Measurements from ENCODE around the gene TCF7L1.

The TCF7L1 gene

GRCh38 chr2:85230679-85231467 lies 97.7 kb downstream of the TCF7L1 start:
- DNase-seq (ENCODE audit: low read depth), result no peak

DNA sequence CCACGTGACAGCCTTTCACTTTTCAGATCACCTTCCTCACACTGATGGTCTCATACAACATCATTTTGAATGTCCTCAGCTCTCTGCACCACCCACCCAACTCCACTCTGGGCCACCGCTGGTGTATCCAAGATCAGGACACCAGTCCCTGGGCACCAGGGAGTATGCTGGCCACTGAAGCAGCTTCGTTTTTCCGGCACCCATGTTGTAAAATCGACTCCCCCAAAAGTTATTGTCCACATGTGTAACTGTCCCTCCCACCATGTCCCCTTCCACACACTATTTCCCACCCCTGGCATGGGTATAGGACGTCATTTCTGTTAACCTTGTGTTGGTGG lies 98.2 kb downstream of the TCF7L1 start:
- no peak for DNase-seq (ENCODE audit: low read depth)

GRCh38 chr2:85231952-85232351 lies 98.8 kb downstream of the TCF7L1 start:
- no peak for DNase-seq (ENCODE audit: low read depth)

- DNase-seq (ENCODE audit: low read depth), result no peak
Measured at GRCh38 chr2:85234868-85235267, 101.7 kb downstream of the TCF7L1 start.

DNA sequence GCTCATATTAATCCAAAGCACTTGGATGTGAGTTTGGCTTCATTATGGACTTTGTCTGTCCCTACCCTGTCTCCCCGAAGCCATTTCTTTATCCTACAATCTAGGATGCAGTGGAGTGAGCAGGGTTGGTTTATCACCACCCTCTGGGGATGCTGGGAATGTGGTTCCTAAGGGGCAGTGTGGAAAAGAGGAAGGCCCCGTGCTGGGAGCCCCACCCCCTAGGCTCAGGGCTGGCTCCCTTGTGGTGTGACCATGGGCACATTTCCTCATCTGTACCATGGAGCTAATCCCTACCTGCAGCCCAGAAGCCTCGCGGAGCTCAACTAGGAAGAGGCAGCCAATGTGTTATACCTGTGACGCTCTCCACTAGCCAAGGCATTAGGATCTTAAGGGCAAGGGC lies 102.1 kb downstream of the TCF7L1 start:
- no peak for DNase-seq (ENCODE audit: low read depth)

DNA sequence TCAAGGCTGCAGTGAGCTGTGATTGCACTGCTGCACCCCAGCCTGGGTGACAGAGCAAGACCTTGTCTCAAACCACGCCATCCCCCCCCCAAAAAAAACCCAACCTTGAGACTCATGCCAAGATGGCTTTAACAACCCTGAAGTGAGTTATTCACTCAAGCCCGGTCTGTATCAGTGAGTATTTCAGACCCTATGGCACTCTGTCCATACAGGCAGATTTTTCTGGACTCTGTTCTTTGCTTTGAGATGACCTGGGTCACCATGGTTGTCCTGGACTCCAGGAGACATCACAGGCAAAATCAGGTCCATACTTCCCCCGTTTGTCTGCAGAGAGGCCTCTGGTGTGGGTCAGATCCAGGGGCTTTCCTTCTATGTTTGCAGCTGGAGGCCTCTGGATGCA lies 102.9 kb downstream of the TCF7L1 start:
- no peak for DNase-seq (ENCODE audit: low read depth)

DNA sequence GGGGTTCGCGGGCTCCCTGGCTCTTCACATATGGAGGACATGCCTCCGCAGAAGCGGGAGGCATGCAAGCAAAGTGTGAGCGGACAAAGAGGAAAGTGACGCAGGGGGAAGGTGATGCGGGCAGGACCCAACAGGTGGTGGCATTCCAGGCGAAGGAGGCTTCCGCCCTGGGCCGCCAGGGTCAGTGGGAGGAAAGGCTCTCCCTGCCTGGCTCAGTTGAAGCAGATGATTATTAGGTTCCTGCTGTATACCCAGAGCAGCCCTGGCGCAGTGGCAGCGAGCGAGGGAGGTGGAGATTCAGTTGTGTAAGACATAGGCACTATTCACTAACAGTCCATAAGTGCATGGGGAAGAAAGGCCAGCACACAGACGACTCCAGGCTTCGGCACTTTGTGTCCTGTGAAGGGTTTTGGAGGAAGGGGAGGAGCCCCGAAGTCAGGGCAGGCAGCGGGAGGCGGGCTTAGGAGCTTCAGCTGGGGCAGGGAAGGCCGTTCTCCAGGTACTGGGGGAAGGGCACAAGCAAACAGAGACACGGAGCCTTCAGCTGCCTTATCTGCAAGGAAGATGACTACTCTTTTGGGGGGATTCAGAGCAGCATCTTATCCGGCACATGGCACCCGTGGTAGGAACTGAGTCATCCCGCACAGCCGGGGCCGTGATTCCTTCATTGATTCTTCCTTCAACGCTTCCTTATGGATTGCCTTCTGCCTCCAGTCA lies 104.8 kb downstream of the TCF7L1 start:
- no peak for DNase-seq (ENCODE audit: low read depth)

DNA sequence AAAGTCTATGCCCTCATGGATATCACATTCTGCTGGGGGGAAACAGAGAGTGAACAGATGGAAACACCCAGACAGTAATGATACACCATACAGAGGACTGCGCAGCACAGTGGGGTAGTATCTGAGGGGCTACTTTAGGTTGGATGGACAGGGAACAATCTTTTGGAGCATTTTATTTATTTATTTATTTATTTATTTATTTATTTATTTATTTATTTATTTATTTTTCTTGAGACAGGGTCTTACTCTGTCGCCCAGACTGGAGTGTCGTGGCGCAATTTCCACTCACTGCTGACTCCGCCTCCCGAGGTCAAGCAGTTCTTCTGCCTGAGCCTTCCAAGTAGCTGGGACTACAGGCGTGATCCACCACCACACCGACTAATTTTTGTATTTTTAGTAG lies 105.4 kb downstream of the TCF7L1 start:
- DNase-seq (ENCODE audit: low read depth), result no peak

GRCh38 chr2:85239102-85239501 lies 105.9 kb downstream of the TCF7L1 start:
- DNase-seq (ENCODE audit: low read depth), result no peak

GRCh38 chr2:85240055-85240454 lies 106.9 kb downstream of the TCF7L1 start:
- no peak for DNase-seq (ENCODE audit: low read depth)

- DNase-seq (ENCODE audit: low read depth), result no peak
Measured at GRCh38 chr2:85242321-85242720, 109.1 kb downstream of the TCF7L1 start.

DNA sequence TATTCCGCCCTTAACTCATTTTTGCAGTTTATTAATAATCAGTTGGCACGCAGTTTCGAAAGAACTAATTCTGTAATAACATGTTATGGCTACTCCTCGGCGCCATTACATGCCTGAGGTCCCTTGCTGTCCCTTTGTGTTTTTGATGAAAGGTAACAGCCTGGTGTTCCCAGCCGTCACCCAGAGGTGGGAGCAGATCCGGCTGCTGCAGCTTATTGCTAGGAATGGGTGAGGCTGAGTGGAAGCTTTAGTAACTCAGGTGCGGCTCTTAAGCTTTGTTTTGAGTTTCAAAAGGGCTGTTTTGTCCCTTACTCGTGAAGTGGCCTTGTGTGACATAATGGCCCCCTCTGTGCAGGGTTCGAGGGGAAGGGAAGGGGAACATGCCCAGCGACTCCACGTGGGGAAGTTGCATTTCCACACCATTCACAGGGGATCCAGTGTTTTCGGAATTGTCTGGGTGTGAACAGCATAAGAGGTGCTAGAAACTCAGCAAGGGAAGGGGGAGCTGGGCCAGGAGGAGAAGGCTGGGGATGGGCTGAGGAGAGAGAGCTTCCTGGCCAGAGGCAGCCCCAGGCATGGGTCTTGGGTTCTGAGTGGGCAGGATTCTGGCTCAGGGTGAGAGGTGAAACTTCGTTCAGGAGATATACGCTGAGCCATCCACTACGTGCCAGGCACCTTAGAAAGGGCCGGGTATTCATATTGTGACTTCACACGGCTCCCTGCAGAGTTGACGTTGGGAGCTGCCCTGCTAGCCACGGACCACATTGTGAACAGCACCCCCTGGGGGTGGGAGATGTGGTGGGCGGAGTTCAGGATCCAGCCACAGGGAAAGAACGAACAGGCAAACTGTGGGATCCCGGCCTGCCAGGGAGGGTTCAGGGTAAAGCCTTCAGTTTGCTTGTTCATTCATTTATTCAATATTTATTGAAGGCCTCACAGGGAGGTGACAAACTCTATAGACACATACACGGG lies 110.2 kb downstream of the TCF7L1 start:
- DNase-seq (ENCODE audit: low read depth), result no peak

DNA sequence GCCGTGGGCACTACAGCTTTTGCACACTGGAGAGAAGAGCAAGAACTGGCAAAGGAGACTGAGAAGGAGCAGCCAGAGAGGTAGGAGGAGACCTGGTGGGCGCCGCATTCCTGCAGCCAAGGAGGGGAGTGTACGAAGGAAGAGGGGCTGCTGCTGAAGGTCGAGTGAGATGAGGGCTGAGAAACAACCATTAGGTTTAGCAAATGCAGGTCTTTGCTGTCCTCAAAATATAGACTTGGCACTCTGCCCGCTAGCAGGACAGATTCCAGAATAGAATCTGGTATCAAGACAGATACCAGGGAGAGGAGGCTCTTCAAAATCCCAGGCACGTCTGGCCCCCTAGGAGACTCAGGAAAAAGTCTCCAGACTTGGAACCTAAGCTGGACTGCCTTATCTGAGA lies 111.6 kb downstream of the TCF7L1 start:
- no peak for DNase-seq (ENCODE audit: low read depth)

- DNase-seq (ENCODE audit: low read depth), result no peak
Measured at GRCh38 chr2:85245891-85246290, 112.7 kb downstream of the TCF7L1 start.

GRCh38 chr2:85246348-85246747 lies 113.2 kb downstream of the TCF7L1 start:
- DNase-seq (ENCODE audit: low read depth), result no peak

DNA sequence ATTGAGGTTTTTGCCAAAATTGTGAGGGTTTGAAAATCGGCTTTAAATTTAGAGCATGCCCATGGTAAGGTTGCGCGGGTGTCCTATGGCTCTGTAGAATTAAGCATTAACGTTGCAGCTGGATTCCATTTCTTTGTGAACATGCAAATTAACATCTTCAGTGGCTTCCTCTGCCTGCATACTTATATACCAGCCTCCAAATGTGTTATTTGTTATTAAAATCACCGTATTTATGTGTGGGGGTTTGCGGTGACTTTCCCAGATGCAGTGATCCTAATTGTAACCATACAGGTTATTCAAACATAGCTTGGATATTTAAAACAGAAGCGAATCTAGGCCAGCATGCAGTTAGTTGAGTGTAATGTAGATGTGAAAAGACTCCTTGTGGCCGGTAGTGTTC lies 114.4 kb downstream of the TCF7L1 start:
- DNase-seq (ENCODE audit: low read depth), result no peak

DNA sequence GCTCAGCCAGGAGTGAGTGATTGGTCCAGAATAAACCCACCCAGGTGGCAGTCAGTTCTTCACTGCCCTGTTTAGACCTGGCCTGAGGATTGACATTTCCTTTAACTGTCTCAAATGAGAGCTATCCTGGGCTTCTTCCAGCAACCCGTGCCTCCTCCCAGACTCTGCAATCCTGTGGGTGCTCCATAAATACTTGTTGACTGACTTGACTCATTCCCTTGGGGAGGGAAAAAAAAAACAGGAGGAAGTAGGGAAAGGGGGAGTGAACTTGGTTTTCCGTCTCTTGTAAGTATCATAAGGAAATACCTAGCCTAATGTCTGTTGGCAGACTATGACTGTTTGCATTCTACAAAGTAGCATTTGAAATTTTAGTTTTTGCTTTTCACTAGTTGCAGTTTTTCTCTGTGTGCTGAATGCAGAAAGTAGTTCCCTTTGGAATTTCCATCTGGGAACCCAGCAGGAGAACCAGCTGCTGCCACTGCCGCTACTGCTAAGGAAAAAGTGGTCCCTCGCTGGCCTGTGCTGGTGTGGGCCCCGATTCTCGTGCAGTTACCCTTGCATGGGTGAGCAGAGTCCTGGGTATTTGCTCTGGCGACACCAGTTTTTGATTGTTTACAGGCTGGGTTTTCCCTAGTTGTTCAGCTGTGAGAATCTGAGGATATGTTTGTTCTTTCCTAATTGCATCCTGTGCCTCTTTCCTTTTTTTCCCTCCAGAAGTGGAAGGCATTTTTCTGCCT lies 115.7 kb downstream of the TCF7L1 start:
- no peak for DNase-seq (ENCODE audit: low read depth)

- DNase-seq (ENCODE audit: low read depth), result no peak
Measured at GRCh38 chr2:85250045-85250444, 116.9 kb downstream of the TCF7L1 start.

DNA sequence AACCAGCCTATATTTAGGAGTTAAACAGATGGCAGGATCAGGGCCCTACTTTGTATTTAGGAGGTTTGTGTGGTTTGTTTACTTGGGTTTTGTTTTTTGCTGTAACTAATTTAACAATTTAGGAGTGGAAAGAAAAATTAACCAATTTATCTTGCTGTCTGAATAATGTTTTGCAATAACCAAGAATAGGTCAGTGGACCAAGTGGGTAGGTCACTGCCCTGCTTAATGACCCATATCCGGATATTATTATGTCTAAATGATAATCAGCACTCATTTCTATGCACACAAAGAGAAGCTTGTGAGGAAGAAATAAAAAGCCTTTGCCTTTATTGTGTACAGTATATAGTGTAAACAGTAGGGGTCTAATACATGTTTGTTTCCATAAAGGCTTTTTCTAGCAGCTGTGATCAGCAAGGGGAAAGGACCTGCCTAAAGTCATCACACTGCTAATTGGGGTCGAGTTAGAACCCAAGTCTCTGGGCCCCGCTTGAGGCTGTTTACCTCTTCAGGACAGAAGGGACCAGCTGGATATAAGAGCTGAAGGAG lies 118.0 kb downstream of the TCF7L1 start:
- no peak for DNase-seq (ENCODE audit: low read depth)

- DNase-seq (ENCODE audit: low read depth), result no peak
Measured at GRCh38 chr2:85253890-85254289, 120.7 kb downstream of the TCF7L1 start.

GRCh38 chr2:85254540-85255300 lies 121.5 kb downstream of the TCF7L1 start:
- no peak for DNase-seq (ENCODE audit: low read depth)

Data from stimulated activated CD8-positive, alpha-beta memory T cell treated with anti-CD3 and anti-CD28 coated beads, Interleukin-7, amount 100 ng/mL, for 24 hours (primary cell).